ENCODE results near the gene RHOT2. TPM values are rescaled to one million over a fixed set of nuclear protein-coding genes. Genes with fewer than 3 reads are reported as not detected.

Gene RHOT2
- total and polyA plus RNA-seq, 9 of the 15 experiments (the other 6 are each of a cell fraction or from before 2014, with no cell fraction given), result 5.0 to 373 (median 112) TPM

DNA sequence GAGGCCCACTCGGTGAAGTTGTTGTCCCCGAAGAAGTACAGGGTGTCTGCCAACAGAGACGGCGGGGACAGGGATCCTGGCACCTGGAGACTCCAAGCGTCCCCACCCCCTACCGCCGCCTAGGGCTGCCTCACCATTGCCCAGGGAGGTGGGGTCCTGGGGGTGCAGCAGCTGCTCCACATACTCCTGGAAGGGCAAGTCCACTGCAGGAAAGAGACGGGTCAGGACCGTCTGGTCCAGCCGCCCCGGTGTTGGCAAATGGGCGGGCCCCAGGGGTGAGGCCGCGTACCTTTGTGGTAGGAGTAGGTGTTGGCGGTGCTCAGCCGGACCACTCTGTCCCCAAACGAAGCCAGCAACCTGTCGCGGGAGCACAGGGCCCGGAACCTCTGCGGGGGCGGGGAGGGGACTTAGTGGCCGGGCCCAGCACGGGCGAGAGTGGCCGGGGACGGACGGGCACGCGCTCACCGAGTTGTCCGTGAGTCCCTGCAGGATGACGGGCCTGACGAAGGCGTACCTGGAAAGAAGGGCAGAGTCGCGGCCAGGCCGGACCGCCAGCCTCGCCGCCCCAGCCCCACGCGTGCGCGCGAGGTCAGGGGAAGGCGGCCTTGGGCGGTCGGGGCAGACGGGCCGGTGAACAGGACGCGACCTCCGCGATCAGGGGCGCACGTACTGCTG is 15.6 kb downstream of the RHOT2 start (continued):
- no peak for TF ChIP-seq MCM3 (IDR thresholded peaks at IDR 0.05)
- TF ChIP-seq ZBTB40 (IDR thresholded peaks at IDR 0.05), result no peak
- TF ChIP-seq ZBTB40 (CRISPR knock-in tag; IDR thresholded peaks at IDR 0.05), result no peak
- TF ChIP-seq STAT6 (CRISPR knock-in tag; IDR thresholded peaks at IDR 0.05), result no peak
- TF ChIP-seq HSF4 (CRISPR knock-in tag; IDR thresholded peaks at IDR 0.05; ENCODE audit: borderline replicate concordance), result no peak
- no peak for TF ChIP-seq ZBTB8A (IDR thresholded peaks at IDR 0.05; ENCODE audit: partially characterized antibody)
- no peak for TF ChIP-seq PTRF (tag; IDR thresholded peaks at IDR 0.05)
- no peak for TF ChIP-seq ESRRA (IDR thresholded peaks at IDR 0.05; ENCODE audit: borderline replicate concordance, low read depth)
- no peak for TF ChIP-seq FOSL1 (tag; conservative IDR thresholded peaks at IDR 0.05)
- TF ChIP-seq ZNF445 (CRISPR knock-in tag; IDR thresholded peaks at IDR 0.05; ENCODE audit: low read depth), result peak; percentile 50; the same call in 1 of the 2 replicates
- TF ChIP-seq RFX5 (IDR thresholded peaks at IDR 0.05; ENCODE audit: low read depth, low read length), result no peak
- no peak for TF ChIP-seq FOXJ2 (tag; IDR thresholded peaks at IDR 0.05)
- no peak for TF ChIP-seq XRCC5 (IDR thresholded peaks at IDR 0.05; ENCODE audit: low read depth, low read length)
- TF ChIP-seq GABPB2 (CRISPR knock-in tag; conservative IDR thresholded peaks at IDR 0.05), result 0 out of 2 replicates have a peak, but pooled peaks have one; percentile 54
- no peak for TF ChIP-seq NCOA6 (IDR thresholded peaks at IDR 0.05)
- TF ChIP-seq, protein P1, sequence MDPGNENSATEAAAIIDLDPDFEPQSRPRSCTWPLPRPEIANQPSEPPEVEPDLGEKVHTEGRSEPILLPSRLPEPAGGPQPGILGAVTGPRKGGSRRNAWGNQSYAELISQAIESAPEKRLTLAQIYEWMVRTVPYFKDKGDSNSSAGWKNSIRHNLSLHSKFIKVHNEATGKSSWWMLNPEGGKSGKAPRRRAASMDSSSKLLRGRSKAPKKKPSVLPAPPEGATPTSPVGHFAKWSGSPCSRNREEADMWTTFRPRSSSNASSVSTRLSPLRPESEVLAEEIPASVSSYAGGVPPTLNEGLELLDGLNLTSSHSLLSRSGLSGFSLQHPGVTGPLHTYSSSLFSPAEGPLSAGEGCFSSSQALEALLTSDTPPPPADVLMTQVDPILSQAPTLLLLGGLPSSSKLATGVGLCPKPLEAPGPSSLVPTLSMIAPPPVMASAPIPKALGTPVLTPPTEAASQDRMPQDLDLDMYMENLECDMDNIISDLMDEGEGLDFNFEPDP (CRISPR knock-in tag; IDR thresholded peaks at IDR 0.05), result no peak

All from K562 (cell line).